K562 (cell line): Measurements from ENCODE around the gene TRMT2A.

ENCODE experiments used
- EZH2 ChIP-seq: IDR thresholded peaks from 2 replicates; pipeline ENCODE4 v1.6.1; 2012; ENCODE audit warnings: low read depth, mild to moderate bottlenecking, inconsistent platforms, low read length, borderline replicate concordance
- TF ChIP-seq, protein P1 (sequence below): fragments of 200-800 bp; sonication (Bioruptor generic); IDR thresholded peaks from 2 replicates; pipeline ENCODE4 v1.6.1; 2016; ENCODE audit warnings: missing genetic modification characterization, missing compliant biosample characterization

DNA sequence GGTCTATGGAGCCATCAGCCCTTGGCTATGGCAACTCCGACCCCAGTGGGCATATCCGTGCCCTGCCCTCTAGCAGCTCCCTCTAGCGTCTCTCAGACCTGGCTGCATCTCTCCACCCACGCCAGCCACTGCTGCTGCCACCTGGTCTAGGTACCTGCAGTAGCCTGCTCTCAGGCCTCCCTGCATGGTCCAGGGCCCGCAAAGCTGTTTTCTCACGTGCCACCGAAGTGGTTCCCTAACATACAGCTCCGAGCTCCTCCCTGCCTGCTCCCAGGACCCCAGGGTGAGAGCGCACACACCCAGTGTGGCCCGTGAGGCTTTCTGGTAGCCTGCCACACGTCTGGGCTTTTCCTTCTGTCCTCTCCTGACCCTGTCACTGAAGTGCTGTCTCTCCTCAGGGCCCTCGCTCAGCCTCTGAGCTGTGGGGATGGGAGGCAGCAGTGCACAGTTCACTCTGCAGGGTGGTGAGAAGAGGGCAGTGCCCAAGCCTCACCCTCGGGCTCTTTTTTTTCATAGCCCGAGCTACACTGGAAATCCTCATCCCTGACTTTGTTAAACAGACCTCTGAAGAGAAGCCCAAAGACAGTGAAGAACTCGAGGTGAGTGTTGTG is 22.7 kb downstream of the TRMT2A start:
- TF ChIP-seq, protein P1, sequence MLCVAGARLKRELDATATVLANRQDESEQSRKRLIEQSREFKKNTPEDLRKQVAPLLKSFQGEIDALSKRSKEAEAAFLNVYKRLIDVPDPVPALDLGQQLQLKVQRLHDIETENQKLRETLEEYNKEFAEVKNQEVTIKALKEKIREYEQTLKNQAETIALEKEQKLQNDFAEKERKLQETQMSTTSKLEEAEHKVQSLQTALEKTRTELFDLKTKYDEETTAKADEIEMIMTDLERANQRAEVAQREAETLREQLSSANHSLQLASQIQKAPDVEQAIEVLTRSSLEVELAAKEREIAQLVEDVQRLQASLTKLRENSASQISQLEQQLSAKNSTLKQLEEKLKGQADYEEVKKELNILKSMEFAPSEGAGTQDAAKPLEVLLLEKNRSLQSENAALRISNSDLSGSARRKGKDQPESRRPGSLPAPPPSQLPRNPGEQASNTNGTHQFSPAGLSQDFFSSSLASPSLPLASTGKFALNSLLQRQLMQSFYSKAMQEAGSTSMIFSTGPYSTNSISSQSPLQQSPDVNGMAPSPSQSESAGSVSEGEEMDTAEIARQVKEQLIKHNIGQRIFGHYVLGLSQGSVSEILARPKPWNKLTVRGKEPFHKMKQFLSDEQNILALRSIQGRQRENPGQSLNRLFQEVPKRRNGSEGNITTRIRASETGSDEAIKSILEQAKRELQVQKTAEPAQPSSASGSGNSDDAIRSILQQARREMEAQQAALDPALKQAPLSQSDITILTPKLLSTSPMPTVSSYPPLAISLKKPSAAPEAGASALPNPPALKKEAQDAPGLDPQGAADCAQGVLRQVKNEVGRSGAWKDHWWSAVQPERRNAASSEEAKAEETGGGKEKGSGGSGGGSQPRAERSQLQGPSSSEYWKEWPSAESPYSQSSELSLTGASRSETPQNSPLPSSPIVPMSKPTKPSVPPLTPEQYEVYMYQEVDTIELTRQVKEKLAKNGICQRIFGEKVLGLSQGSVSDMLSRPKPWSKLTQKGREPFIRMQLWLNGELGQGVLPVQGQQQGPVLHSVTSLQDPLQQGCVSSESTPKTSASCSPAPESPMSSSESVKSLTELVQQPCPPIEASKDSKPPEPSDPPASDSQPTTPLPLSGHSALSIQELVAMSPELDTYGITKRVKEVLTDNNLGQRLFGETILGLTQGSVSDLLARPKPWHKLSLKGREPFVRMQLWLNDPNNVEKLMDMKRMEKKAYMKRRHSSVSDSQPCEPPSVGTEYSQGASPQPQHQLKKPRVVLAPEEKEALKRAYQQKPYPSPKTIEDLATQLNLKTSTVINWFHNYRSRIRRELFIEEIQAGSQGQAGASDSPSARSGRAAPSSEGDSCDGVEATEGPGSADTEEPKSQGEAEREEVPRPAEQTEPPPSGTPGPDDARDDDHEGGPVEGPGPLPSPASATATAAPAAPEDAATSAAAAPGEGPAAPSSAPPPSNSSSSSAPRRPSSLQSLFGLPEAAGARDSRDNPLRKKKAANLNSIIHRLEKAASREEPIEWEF (CRISPR knock-in tag), result no peak
- no peak for TF ChIP-seq EZH2
